Measurements from ENCODE around the gene ZBTB9.

Gene ZBTB9

DNA sequence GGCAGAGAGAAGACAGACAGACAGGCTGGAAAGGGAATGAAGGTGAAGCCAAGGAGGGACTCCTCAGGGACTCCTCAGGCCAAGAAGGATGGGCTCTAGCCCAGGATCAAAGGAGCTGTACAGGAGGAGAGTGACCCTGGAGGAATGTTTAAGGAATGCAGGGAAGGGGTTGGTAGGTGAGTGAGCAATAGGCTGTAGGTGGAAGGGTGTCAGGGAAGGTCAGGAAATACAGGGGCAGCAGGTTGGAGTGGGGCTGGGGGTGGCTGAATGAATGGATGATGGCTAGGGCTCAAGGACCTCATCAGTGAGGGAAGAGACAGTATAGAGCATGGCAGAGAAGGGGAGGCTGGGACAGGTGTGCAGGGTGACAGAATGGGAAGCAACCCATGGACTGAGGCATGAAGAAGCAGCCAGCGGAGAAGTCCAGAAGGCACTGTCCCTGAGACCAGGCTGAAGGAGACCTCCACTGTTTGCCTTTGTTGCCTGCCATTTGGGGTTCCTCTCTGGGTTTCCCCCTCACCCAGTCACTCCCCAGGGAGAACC, 21.3 kb upstream of the ZBTB9 start:
- TF ChIP-seq, protein P1, sequence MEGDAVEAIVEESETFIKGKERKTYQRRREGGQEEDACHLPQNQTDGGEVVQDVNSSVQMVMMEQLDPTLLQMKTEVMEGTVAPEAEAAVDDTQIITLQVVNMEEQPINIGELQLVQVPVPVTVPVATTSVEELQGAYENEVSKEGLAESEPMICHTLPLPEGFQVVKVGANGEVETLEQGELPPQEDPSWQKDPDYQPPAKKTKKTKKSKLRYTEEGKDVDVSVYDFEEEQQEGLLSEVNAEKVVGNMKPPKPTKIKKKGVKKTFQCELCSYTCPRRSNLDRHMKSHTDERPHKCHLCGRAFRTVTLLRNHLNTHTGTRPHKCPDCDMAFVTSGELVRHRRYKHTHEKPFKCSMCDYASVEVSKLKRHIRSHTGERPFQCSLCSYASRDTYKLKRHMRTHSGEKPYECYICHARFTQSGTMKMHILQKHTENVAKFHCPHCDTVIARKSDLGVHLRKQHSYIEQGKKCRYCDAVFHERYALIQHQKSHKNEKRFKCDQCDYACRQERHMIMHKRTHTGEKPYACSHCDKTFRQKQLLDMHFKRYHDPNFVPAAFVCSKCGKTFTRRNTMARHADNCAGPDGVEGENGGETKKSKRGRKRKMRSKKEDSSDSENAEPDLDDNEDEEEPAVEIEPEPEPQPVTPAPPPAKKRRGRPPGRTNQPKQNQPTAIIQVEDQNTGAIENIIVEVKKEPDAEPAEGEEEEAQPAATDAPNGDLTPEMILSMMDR (IDR thresholded peaks at IDR 0.05), result no peak

DNA sequence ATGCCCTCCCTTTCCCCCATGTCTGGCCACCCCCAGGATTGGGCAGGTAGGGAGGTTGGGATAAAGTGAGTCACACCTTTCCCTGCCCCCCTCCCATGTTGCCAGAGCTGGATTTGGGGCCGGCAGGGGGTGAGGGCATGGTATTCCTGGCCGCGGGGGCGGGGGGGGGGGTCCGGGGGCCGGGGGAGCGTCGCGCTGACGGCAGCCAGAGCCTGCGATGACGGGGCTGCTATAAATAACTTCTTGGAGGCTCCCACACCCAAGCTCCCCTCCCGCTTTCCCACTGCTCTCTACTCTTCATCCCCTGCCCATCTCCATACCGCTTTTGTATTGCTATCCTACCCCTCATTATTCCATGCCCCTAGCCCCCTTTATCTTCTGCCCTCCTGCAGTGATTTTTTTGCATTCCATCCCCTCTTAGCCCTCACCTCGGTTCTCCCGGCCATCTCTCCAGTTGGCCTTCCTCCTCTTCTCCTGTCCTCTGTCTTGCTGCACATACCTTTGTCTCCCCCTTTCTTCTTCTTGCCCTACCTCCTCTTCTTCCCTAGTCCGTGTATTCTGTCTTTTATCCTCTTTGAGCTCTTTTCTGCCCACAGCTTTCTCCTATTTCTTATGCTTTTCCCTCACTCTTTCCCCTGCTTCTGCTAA, 20.7 kb upstream of the ZBTB9 start:
- TF ChIP-seq, protein P1 (IDR thresholded peaks at IDR 0.05), result no peak

DNA sequence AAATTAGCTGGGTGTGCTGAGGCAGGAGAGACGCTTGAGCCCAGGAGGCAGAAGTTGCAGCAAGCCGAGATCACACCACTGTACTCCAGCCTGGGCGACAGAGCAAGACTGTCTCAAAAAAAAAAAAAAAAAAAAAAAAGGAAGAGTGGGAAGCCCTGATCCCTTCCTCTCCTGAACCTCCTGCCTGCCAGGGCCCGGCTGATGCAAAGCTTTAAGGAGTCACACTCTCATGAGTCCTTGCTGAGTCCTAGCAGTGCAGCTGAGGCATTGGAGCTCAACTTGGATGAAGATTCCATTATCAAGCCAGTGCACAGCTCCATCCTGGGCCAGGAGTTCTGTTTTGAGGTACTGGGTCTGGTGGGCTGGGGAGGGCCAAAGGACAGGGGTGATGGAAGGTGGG, 19.4 kb upstream of the ZBTB9 start:
- TF ChIP-seq, protein P1 (IDR thresholded peaks at IDR 0.05), result no peak

DNA sequence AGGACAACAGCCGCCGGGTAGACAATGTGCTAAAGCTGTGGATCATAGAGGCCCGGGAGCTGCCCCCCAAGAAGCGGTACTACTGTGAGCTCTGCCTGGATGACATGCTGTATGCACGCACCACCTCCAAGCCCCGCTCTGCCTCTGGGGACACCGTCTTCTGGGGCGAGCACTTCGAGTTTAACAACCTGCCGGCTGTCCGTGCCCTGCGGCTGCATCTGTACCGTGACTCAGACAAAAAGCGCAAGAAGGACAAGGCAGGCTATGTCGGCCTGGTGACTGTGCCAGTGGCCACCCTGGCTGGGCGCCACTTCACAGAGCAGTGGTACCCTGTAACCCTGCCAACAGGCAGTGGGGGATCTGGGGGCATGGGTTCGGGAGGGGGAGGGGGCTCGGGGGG, 16.7 kb upstream of the ZBTB9 start:
- TF ChIP-seq, protein P1 (IDR thresholded peaks at IDR 0.05), result no peak

DNA sequence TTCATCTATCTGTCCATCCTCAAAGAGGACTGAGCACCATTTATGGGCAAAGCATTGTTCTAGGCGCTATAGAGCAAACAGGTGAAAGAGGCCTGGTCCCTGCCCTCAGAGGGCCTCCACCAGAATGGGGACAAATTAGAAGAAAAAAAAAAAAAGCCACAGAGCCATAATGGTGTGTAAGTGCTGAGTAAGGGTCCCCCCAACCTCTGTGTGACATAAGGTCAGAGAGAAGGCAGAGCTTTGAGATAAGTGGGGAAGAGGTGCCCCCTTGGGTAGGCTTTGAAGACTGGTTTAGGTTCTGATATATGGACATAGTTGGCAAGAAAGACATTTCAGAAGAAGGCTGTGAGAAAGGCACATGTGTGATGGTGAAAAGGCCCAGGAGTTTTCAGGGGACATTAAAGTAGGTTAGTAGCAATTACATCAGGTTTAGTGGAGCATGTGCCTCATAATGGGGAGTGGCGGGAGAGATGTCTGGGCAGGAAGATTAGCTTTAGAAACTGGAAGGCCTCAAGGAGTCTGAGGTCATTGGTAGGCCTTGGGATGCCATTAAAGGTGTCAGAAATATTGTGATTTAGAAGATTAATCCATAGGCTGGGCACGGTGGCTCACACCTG, 15.3 kb upstream of the ZBTB9 start:
- TF ChIP-seq, protein P1 (IDR thresholded peaks at IDR 0.05), result no peak

DNA sequence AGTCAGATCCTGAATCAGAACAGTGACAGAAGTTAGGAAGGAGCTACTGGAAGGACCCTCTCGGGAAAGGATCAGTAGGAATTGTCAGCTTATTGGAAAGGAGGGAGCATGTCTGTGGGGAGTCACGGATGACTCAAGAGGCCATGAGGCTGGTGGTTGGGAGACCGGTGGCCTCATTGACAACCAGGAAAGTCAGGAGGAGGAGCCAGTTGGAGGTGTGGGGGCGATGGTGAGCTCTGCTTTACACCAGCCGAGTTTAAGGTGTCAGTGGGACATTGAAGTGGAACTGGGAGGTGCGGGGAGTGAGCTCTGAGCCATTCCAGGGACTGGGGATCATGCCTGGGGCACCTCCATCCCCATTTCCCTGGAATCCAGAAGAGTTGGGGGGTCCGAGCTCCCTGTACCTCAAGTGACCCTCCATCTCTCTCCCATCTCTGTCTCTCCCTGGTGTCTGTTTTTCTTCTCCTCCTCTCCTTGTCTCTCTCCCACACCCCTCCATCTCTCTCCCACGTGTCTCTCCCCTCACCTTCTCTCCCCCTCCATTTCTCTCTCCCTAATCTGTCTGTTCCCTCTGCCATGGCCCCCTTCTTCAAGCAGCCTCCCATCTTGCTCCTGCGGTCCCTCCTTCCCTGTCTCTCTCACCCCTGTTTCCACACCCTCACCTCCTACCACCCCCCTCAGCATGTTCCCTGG, 14.3 kb upstream of the ZBTB9 start:
- TF ChIP-seq, protein P1 (IDR thresholded peaks at IDR 0.05), result no peak

DNA sequence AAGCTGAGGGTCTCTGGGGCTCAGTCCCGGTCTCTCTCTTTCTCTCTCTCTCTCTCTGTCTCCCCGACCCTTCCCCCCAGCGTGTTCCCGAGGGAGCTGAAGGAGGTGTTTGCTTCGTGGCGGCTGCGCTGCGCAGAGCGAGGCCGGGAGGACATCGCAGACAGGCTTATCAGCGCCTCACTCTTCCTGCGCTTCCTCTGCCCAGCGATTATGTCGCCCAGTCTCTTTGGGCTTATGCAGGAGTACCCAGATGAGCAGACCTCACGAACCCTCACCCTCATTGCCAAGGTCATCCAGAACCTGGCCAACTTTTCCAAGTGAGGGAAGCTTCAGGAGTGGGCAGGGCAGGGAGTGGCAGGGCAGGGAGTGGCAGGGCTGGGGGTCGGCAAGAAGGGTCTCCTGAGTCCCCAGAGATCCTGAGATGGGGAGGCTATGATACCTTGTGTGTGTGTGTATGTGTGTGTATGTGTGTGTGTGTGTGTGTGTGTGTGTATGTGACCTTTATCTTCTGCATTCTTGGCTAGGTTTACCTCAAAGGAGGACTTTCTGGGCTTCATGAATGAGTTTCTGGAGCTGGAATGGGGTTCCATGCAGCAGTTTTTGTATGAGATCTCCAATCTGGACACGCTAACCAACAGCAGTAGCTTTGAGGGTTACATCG, 13.6 kb upstream of the ZBTB9 start:
- TF ChIP-seq, protein P1 (IDR thresholded peaks at IDR 0.05), result no peak

Data from LNCAP (cell line).